Lung microvascular endothelial cell (primary cell): ENCODE results near the gene ZNF79. TPM values are rescaled to one million over a fixed set of nuclear protein-coding genes. Genes with fewer than 3 reads are reported as not detected.
"Not testable (repeated sequence)": the region's sequence is repeated elsewhere in the genome, so short reads cannot be mapped to it uniquely, and the experiment has no call there.

ENCODE experiments used
- DNase-seq, 2 donors: peaks; one replicate each; pipeline versions ENCODE4 v3.0.0 to v3.0.0-alpha.2; 2010; ENCODE audit warnings: low read depth in 2 of 2
- total RNA-seq: library from RNA; depleted of rRNA; stranded (reverse); fragments of >200 nt; gene quantifications from 2 replicates; pipeline ENCODE4 v1.2.1, GENCODE V29; 2014

The ZNF79 gene
- total RNA-seq, 1 donor from 2014 or later = 11.5 TPM

GRCh38 chr9:127455324-127455992 lies 31.3 kb downstream of the ZNF79 start:
- DNase-seq = peak in 1 of 2 donors; percentile 21

- DNase-seq = no peak
These were observed 33.2 kb downstream of the ZNF79 start for GRCh38 chr9:127457191-127457878.

- DNase-seq = no peak
These were observed 34.7 kb downstream of the ZNF79 start for GRCh38 chr9:127458921-127459320.

- DNase-seq = no peak
These were observed 39.2 kb downstream of the ZNF79 start for GRCh38 chr9:127463382-127463781.

- no peak for DNase-seq
These were observed 39.7 kb downstream of the ZNF79 start for GRCh38 chr9:127463911-127464310.

GRCh38 chr9:127466407-127466917 lies 42.3 kb downstream of the ZNF79 start:
- DNase-seq = not testable (repeated sequence)

- DNase-seq = no peak
These were observed 43.4 kb downstream of the ZNF79 start for GRCh38 chr9:127467621-127468020.

GRCh38 chr9:127470662-127471061 lies 46.5 kb downstream of the ZNF79 start:
- peak in 1 of 2 donors; percentile 24 for DNase-seq

- DNase-seq = no peak
These were observed 49.3 kb downstream of the ZNF79 start for GRCh38 chr9:127473501-127473900.

- no peak for DNase-seq
These were observed 49.8 kb downstream of the ZNF79 start for GRCh38 chr9:127473932-127474331.

GRCh38 chr9:127474592-127474991 lies 50.4 kb downstream of the ZNF79 start:
- DNase-seq = no peak

GRCh38 chr9:127479507-127480081 lies 55.4 kb downstream of the ZNF79 start:
- DNase-seq = no peak

GRCh38 chr9:127482662-127483061 lies 58.5 kb downstream of the ZNF79 start:
- DNase-seq = no peak

- peak in 1 of 2 donors; percentile 57 for DNase-seq
These were observed 61.8 kb downstream of the ZNF79 start for GRCh38 chr9:127485995-127486394.

- no peak for DNase-seq
These were observed 64.8 kb downstream of the ZNF79 start for GRCh38 chr9:127488946-127489345.

- no peak for DNase-seq
These were observed 65.4 kb downstream of the ZNF79 start for GRCh38 chr9:127489471-127490115.

- no peak for DNase-seq
These were observed 66.5 kb downstream of the ZNF79 start for GRCh38 chr9:127490535-127491230.

- no peak for DNase-seq
These were observed 67.3 kb downstream of the ZNF79 start for GRCh38 chr9:127491516-127491915.

GRCh38 chr9:127492616-127493015 lies 68.4 kb downstream of the ZNF79 start:
- DNase-seq = no peak

- DNase-seq = no peak
These were observed 69.6 kb downstream of the ZNF79 start for GRCh38 chr9:127493592-127494303.

GRCh38 chr9:127494304-127494702 lies 70.1 kb downstream of the ZNF79 start:
- DNase-seq = no peak
